Sigmoid colon (tissue), 7 donors: Measurements from ENCODE around the gene ABCA8. TPM values are rescaled to one million over a fixed set of nuclear protein-coding genes. Genes with fewer than 3 reads are reported as not detected.

Experiments used
- DNase-seq: peaks from one replicate; pipeline ENCODE4 v3.0.0-alpha.2; 2019
- H3K27ac ChIP-seq, 4 donors: fragments of 200-600 bp; sonication (generic); one replicate each; pipeline ENCODE4 v1.5.1; 2016 to 2019; ENCODE audit warnings: mild to moderate bottlenecking in 1 of 4
- H3K27me3 ChIP-seq, 3 donors: fragments of 200-600 bp; sonication (generic); one replicate each; pipeline ENCODE4 v1.5.1; 2019; ENCODE audit warnings: mild to moderate bottlenecking in 1 of 3
- H3K36me3 ChIP-seq, 4 donors: fragments of 200-600 bp; sonication (generic); one replicate each; pipeline ENCODE4 v1.5.1; 2016 to 2019
- H3K4me1 ChIP-seq, 4 donors: fragments of 200-600 bp; sonication (generic); one replicate each; pipeline ENCODE4 v1.5.1; 2017 to 2019
- H3K4me3 ChIP-seq, 4 donors: fragments of 200-600 bp; sonication (generic); one replicate each; pipeline ENCODE4 v1.5.1; 2017 to 2019; ENCODE audit warnings: mild to moderate bottlenecking in 2 of 4, moderate library complexity in 1 of 4
- H3K9me3 ChIP-seq, 4 donors: fragments of 200-600 bp in 3 of 4; sonication (generic) in 3 of 4; one replicate each; pipeline versions ENCODE4 v1.5.1 to v1.6.1; 2013 to 2019
- CTCF ChIP-seq, 4 experiments: fragments of 450-650 bp in 3 of 4; fragments of 200-600 bp in 1 of 4; IDR thresholded peaks; one replicate each; pipeline ENCODE4 v1.5.1; 2016 to 2019; ENCODE audit warnings: antibody characterized with exemption in 4 of 4, mild to moderate bottlenecking in 3 of 4, moderate library complexity in 2 of 4
- EP300 ChIP-seq, 4 donors: sonication (generic); formaldehyde crosslinking; IDR thresholded peaks; one replicate each; pipeline ENCODE4 v1.6.1; 2017; ENCODE audit warnings: antibody characterized with exemption in 4 of 4
- POLR2A ChIP-seq, 2 donors: fragments of 450-650 bp; IDR thresholded peaks; one replicate each; pipeline ENCODE4 v1.6.1; 2016; ENCODE audit warnings: antibody characterized with exemption in 2 of 2, mild to moderate bottlenecking in 2 of 2, moderate library complexity in 2 of 2
- POLR2AphosphoS5 ChIP-seq, 4 donors: sonication (generic); formaldehyde crosslinking; IDR thresholded peaks; one replicate each; pipeline ENCODE4 v1.6.1; 2017; ENCODE audit warnings: antibody characterized with exemption in 4 of 4
- WGBS, 2 donors: extraction: QIAGEN DNeasy Blood & Tissue Kit; methylation state at CpG; one replicate each; pipeline ENCODE4 v1.1.7; 2013; 5-methylcytosine and 5-hydroxymethylcytosine counted together
- intact Hi-C: fragments of 100-400 bp; cut with DNase I; formaldehyde crosslinking; loops from one replicate; pipeline ENCODE4 v1.15.1; 2023
- polyA plus RNA-seq, 3 donors: library from polyadenylated mRNA; stranded (reverse); fragments of 200-250 nt; gene quantifications; one replicate each; pipeline ENCODE4 v1.2.3, GENCODE V29; 2013
- total RNA-seq, 4 donors: library from RNA; depleted of rRNA; stranded (reverse); fragments of >200 nt; gene quantifications; one replicate each; pipeline ENCODE4 v1.1.0, GENCODE V29; 2016
- donor health status: healthy with polysubstance abuse.
- donor health status: Bipolar disorder and iron deficiency.
- donor health status: healthy.

Gene ABCA8
- total and polyA plus RNA-seq, 7 donors, result 2.8 to 71.5 (median 20.0) TPM

GRCh38 chr17:68910251-68910705, 44.9 kb downstream of the ABCA8 start:
- Histone ChIP-seq H3K4me3 (no peak overlapping the region), H3K27ac (peak overlapping the region; percentile 5 to 65 (median 62)), H3K27me3 (no peaks in the 10 kb centered on the region), H3K4me1 (peaks cover 0 to 34% (median 26%) of the 10 kb centered on the region in 4 donors), H3K9me3 (no peaks in the 10 kb centered on the region), H3K36me3 (no peaks in the 10 kb centered on the region)
- peak; percentile 70 for DNase-seq
- TF ChIP-seq POLR2AphosphoS5 (IDR thresholded peaks at IDR 0.05) (no peak), EP300 (IDR thresholded peaks at IDR 0.05) (no peak), POLR2A (IDR thresholded peaks at IDR 0.05) (no peak), CTCF (IDR thresholded peaks at IDR 0.05) (no peak)
- 61 to 73% methylated on average over 5 of the region's 5 CpGs for WGBS, 2 donors
- intact Hi-C loops, result no loop called here

- WGBS, 2 donors, result 50 to 57% methylated on average over 1 of the region's 1 CpG
- TF ChIP-seq CTCF (IDR thresholded peaks at IDR 0.05) (no peak), EP300 (IDR thresholded peaks at IDR 0.05) (no peak), POLR2A (IDR thresholded peaks at IDR 0.05) (no peak), POLR2AphosphoS5 (IDR thresholded peaks at IDR 0.05) (peak; percentile 35 to 66 (median 48))
- Histone ChIP-seq H3K4me3 (no peak overlapping the region), H3K9me3 (no peaks in the 10 kb centered on the region), H3K36me3 (no peaks in the 10 kb centered on the region), H3K4me1 (peaks cover 0 to 34% (median 26%) of the 10 kb centered on the region in 4 donors), H3K27ac (peak overlapping the region; percentile 5 to 65 (median 62)), H3K27me3 (no peaks in the 10 kb centered on the region)
- intact Hi-C loops, result loop anchor here (10.0 kb wide), 1 partner anchor 114 kb away; no protein-coding TSS in a partner anchor
- DNase-seq, result peak; percentile 87
Observed at GRCh38 chr17:68909066-68909465, 46.1 kb downstream of the ABCA8 start.

- no peaks in the 10 kb centered on the region for H3K36me3 ChIP-seq
- intact Hi-C loops, result loop anchor here (10.0 kb wide), 1 partner anchor 113 kb away; no protein-coding TSS in a partner anchor
- WGBS, 2 donors, result 78 to 80% methylated on average over 2 of the region's 2 CpGs
- H3K27me3 ChIP-seq, result no peaks in the 10 kb centered on the region
- H3K9me3 ChIP-seq, result no peaks in the 10 kb centered on the region
- no peak for TF ChIP-seq POLR2A (IDR thresholded peaks at IDR 0.05)
- peaks cover 0 to 34% (median 26%) of the 10 kb centered on the region in 4 donors for H3K4me1 ChIP-seq
- no peak overlapping the region for H3K4me3 ChIP-seq
- DNase-seq, result no peak
- peak overlapping the region; percentile 5 to 65 (median 62) for H3K27ac ChIP-seq
Observed at GRCh38 chr17:68908045-68908444, 47.1 kb downstream of the ABCA8 start.

GRCh38 chr17:68906638-68907037, 48.6 kb downstream of the ABCA8 start:
- intact Hi-C loops, result loop anchor here (10.0 kb wide), 1 partner anchor 112 kb away; no protein-coding TSS in a partner anchor
- Histone ChIP-seq H3K4me1 (peaks cover 0 to 34% (median 26%) of the 10 kb centered on the region in 4 donors), H3K9me3 (no peaks in the 10 kb centered on the region), H3K27ac (no peak overlapping the region), H3K27me3 (no peaks in the 10 kb centered on the region), H3K36me3 (no peaks in the 10 kb centered on the region), H3K4me3 (no peak overlapping the region)
- WGBS, 2 donors, result 70 to 77% methylated on average over 3 of the region's 3 CpGs
- TF ChIP-seq CTCF (IDR thresholded peaks at IDR 0.05) (no peak), EP300 (IDR thresholded peaks at IDR 0.05) (no peak), POLR2A (IDR thresholded peaks at IDR 0.05) (no peak), POLR2AphosphoS5 (IDR thresholded peaks at IDR 0.05) (no peak)
- DNase-seq, result no peak

GRCh38 chr17:68903286-68903685, 51.9 kb downstream of the ABCA8 start:
- peaks cover 0 to 6% (median under 1%) of the 10 kb centered on the region in 4 donors for H3K4me1 ChIP-seq
- H3K27me3 ChIP-seq, result no peaks in the 10 kb centered on the region
- WGBS, 2 donors, result 86 to 87% methylated on average over 8 of the region's 8 CpGs
- TF ChIP-seq POLR2AphosphoS5 (IDR thresholded peaks at IDR 0.05) (no peak), POLR2A (IDR thresholded peaks at IDR 0.05) (no peak), CTCF (IDR thresholded peaks at IDR 0.05) (no peak), EP300 (IDR thresholded peaks at IDR 0.05) (no peak)
- no peaks in the 10 kb centered on the region for H3K36me3 ChIP-seq
- H3K9me3 ChIP-seq, result no peaks in the 10 kb centered on the region
- no peak overlapping the region for H3K27ac ChIP-seq
- H3K4me3 ChIP-seq, result no peak overlapping the region
- intact Hi-C loops, result loop anchor here (10.0 kb wide), 1 partner anchor 108 kb away; no protein-coding TSS in a partner anchor
- no peak for DNase-seq
